ENCODE measurements around the gene TBL2.
"Not testable (repeated sequence)": the region's sequence is repeated elsewhere in the genome, so short reads cannot be mapped to it uniquely, and the experiment has no call there.

TBL2 gene

DNA sequence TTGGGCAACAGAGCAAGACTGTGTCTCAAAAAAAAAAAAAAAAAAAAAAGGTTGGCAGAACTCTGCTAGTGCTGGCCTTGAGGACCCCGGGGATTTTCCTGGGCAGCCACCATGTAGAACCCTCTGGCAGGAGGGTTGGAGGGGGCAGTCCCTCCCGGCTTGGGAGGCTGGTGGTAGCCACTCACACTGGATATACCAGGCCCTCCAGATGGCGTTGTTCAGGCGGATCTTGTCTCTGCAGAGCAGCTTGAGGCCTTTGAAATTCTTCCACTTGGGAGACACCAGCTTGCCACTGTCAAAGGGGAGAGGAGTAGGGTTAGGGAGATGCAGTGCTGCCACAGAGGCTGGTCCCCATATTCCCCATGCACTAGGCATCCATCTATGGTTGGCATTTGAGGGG, 37.5 kb upstream of the TBL2 start:
- Histone ChIP-seq H3K27ac (ENCODE audit: low read length) (no peak overlapping the region), H3K4me1 (ENCODE audit: low read length) (no peaks in the 10 kb centered on the region), H3K9me3 (replicated peaks; ENCODE audit: insufficient read depth, low read length) (no peaks in the 10 kb centered on the region), H2AFZ (ENCODE audit: low read length) (no peak overlapping the region), H3K79me2 (ENCODE audit: low read length) (no peaks in the 10 kb centered on the region), H3K36me3 (replicated peaks; ENCODE audit: insufficient read depth, low read length) (no peaks in the 10 kb centered on the region), H3K9me2 (replicated peaks; ENCODE audit: insufficient read depth, low read length) (no peaks in the 10 kb centered on the region), H3K4me2 (ENCODE audit: low read depth, low read length) (no peak overlapping the region), H3F3A (ENCODE audit: insufficient read depth, low read length) (no peaks in the 10 kb centered on the region), H3K27me3 (replicated peaks; ENCODE audit: insufficient read depth, low read length) (peaks cover 31% of the 10 kb centered on the region), H3K9ac (ENCODE audit: low read length) (no peak overlapping the region), H4K20me1 (ENCODE audit: insufficient read depth, low read length) (no peaks in the 10 kb centered on the region), H3K4me3 (ENCODE audit: low read length) (no peak overlapping the region)
- no peak for DNase-seq
- TF ChIP-seq EZH2 (optimal IDR thresholded peaks at IDR 0.05; ENCODE audit: low read depth, low read length) (no peak), EZH2phosphoT487 (IDR thresholded peaks at IDR 0.05; ENCODE audit: low read length) (no peak), CTCF (IDR thresholded peaks at IDR 0.05; ENCODE audit: low read length) (no peak)

GRCh38 chr7:73614937-73615336, 36.6 kb upstream of the TBL2 start:
- not testable (repeated sequence) for DNase-seq; H2AFZ ChIP-seq (ENCODE audit: low read length); H4K20me1 ChIP-seq (ENCODE audit: insufficient read depth, low read length); H3F3A ChIP-seq (ENCODE audit: insufficient read depth, low read length); H3K4me2 ChIP-seq (ENCODE audit: low read depth, low read length); H3K9me3 ChIP-seq (replicated peaks; ENCODE audit: insufficient read depth, low read length); H3K79me2 ChIP-seq (ENCODE audit: low read length); H3K4me1 ChIP-seq (ENCODE audit: low read length); H3K27ac ChIP-seq (ENCODE audit: low read length); H3K9me2 ChIP-seq (replicated peaks; ENCODE audit: insufficient read depth, low read length); H3K4me3 ChIP-seq (ENCODE audit: low read length); H3K9ac ChIP-seq (ENCODE audit: low read length); H3K36me3 ChIP-seq (replicated peaks; ENCODE audit: insufficient read depth, low read length)
- H3K27me3 ChIP-seq (replicated peaks; ENCODE audit: insufficient read depth, low read length), result peaks cover 31% of the 10 kb centered on the region

DNA sequence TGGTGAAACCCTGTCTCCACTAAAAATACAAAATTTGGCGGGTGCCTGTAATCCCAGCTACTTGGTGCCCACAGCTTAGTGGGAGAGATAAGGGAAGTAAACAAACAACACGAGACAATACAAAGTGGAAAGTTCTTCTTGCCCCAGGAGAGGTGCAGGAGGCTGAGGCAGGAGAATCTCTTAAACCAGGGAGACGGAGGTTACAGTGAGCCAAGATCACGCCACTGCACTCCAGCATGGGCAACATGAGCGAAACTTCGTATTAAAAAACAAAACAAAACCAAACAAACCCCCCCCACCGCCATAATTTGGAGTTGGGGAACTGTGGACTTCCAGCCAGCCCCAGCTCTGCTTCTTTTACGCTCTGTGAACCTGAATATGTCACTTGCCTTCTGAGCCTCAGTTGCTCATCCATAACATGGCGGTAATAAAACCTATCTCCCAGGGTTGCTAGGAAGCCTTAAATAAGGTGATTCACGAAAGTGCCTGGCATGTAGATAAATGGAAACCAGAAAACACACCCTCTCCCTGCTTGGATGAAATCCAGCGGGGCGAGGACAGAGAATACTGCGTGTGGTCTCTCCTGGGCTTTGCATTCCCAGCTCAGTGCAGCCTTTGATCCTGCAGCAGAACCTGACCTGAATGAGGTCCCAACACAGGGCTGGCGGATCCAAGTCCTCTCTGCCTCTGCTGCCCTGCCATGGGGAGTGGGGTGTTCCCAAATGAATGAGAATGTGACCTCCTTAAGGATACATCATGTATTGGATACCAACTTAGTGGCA, 35.8 kb upstream of the TBL2 start:
- H3K9me3 ChIP-seq (replicated peaks; ENCODE audit: insufficient read depth, low read length), result no peaks in the 10 kb centered on the region
- no peak overlapping the region for H3K9ac ChIP-seq (ENCODE audit: low read length)
- no peaks in the 10 kb centered on the region for H3K4me1 ChIP-seq (ENCODE audit: low read length)
- H3F3A ChIP-seq (ENCODE audit: insufficient read depth, low read length), result no peaks in the 10 kb centered on the region
- no peaks in the 10 kb centered on the region for H3K79me2 ChIP-seq (ENCODE audit: low read length)
- H3K27ac ChIP-seq (ENCODE audit: low read length), result no peak overlapping the region
- DNase-seq, result no peak
- no peak overlapping the region for H3K4me2 ChIP-seq (ENCODE audit: low read depth, low read length)
- no peaks in the 10 kb centered on the region for H3K36me3 ChIP-seq (replicated peaks; ENCODE audit: insufficient read depth, low read length)
- H3K9me2 ChIP-seq (replicated peaks; ENCODE audit: insufficient read depth, low read length), result no peaks in the 10 kb centered on the region
- no peak overlapping the region for H2AFZ ChIP-seq (ENCODE audit: low read length)
- H3K4me3 ChIP-seq (ENCODE audit: low read length), result no peak overlapping the region
- no peaks in the 10 kb centered on the region for H4K20me1 ChIP-seq (ENCODE audit: insufficient read depth, low read length)
- TF ChIP-seq EZH2 (optimal IDR thresholded peaks at IDR 0.05; ENCODE audit: low read depth, low read length) (no peak), CTCF (IDR thresholded peaks at IDR 0.05; ENCODE audit: low read length) (no peak), EZH2phosphoT487 (IDR thresholded peaks at IDR 0.05; ENCODE audit: low read length) (no peak)
- peaks cover 31% of the 10 kb centered on the region for H3K27me3 ChIP-seq (replicated peaks; ENCODE audit: insufficient read depth, low read length)

- DNase-seq, result no peak
- Histone ChIP-seq H3K4me2 (ENCODE audit: low read depth, low read length) (no peak overlapping the region), H3K9me3 (replicated peaks; ENCODE audit: insufficient read depth, low read length) (no peaks in the 10 kb centered on the region), H3K27me3 (replicated peaks; ENCODE audit: insufficient read depth, low read length) (peaks cover 31% of the 10 kb centered on the region), H3K9ac (ENCODE audit: low read length) (no peak overlapping the region), H3F3A (ENCODE audit: insufficient read depth, low read length) (no peaks in the 10 kb centered on the region), H3K79me2 (ENCODE audit: low read length) (no peaks in the 10 kb centered on the region), H2AFZ (ENCODE audit: low read length) (no peak overlapping the region), H3K4me1 (ENCODE audit: low read length) (no peaks in the 10 kb centered on the region), H4K20me1 (ENCODE audit: insufficient read depth, low read length) (no peaks in the 10 kb centered on the region), H3K27ac (ENCODE audit: low read length) (no peak overlapping the region), H3K4me3 (ENCODE audit: low read length) (no peak overlapping the region), H3K36me3 (replicated peaks; ENCODE audit: insufficient read depth, low read length) (no peaks in the 10 kb centered on the region), H3K9me2 (replicated peaks; ENCODE audit: insufficient read depth, low read length) (no peaks in the 10 kb centered on the region)
- no peak for TF ChIP-seq EZH2phosphoT487 (IDR thresholded peaks at IDR 0.05; ENCODE audit: low read length)
- TF ChIP-seq EZH2 (optimal IDR thresholded peaks at IDR 0.05; ENCODE audit: low read depth, low read length), result no peak
- no peak for TF ChIP-seq CTCF (IDR thresholded peaks at IDR 0.05; ENCODE audit: low read length)
Observed at GRCh38 chr7:73612598-73613269, 34.4 kb upstream of the TBL2 start.

All from MM.1S (cell line).